Stomach (tissue), 4 donors: ENCODE data around the gene GRAMD2A.

Experiments
- EP300 ChIP-seq: sonication (generic); formaldehyde crosslinking; IDR thresholded peaks from one replicate; pipeline ENCODE4 v1.6.1; 2017; ENCODE audit warnings: antibody characterized with exemption
- POLR2A ChIP-seq, 4 donors: fragments of 450-650 bp; IDR thresholded peaks; one replicate each; pipeline ENCODE4 v1.6.1; 2016; ENCODE audit warnings: antibody characterized with exemption in 4 of 4, control low read depth in 2 of 4, mild to moderate bottlenecking in 1 of 4, moderate library complexity in 1 of 4
- TF ChIP-seq, protein P1 (sequence below), 7 experiments: fragments of 450-650 bp in 4 of 7; fragments of 200-600 bp in 3 of 7; sonication (generic) in 3 of 7; IDR thresholded peaks; one replicate each; pipeline ENCODE4 v1.5.1; 2016 to 2019; ENCODE audit warnings: antibody characterized with exemption in 7 of 7, control low read depth in 2 of 7, mild to moderate bottlenecking in 1 of 7

DNA sequence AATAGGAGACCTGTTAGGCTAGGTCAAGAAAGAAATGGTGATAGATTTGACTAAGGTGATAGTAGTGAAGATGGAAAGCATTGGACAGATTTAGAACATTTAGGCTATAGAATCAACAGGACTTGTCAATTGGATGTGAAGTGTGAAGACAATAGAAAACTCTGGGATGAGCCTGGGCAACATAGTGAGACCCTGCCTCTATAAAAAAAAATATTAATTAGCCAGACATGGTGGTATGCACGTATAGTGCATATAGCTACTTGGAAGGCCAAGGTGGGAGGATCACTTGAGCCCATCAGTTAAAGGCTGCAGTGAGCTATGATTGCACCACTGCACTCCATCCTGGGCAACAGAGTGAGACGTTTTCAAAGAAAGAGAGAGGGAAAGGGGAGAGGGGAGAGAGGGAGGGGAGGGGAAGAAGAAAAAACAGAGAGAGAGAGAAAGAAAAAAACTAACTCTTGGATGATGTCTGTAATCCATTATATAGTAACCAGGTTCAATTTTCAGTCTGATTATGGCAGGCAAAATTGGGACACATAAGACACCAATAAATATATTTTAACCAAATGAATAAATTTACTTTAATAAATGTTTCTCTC lies 69.8 kb downstream of the GRAMD2A start:
- TF ChIP-seq, protein P1, sequence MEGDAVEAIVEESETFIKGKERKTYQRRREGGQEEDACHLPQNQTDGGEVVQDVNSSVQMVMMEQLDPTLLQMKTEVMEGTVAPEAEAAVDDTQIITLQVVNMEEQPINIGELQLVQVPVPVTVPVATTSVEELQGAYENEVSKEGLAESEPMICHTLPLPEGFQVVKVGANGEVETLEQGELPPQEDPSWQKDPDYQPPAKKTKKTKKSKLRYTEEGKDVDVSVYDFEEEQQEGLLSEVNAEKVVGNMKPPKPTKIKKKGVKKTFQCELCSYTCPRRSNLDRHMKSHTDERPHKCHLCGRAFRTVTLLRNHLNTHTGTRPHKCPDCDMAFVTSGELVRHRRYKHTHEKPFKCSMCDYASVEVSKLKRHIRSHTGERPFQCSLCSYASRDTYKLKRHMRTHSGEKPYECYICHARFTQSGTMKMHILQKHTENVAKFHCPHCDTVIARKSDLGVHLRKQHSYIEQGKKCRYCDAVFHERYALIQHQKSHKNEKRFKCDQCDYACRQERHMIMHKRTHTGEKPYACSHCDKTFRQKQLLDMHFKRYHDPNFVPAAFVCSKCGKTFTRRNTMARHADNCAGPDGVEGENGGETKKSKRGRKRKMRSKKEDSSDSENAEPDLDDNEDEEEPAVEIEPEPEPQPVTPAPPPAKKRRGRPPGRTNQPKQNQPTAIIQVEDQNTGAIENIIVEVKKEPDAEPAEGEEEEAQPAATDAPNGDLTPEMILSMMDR (IDR thresholded peaks at IDR 0.05): no peak
- TF ChIP-seq EP300 (no peak), POLR2A (IDR thresholded peaks at IDR 0.05) (no peak)
